Duodenal mucosa (tissue), 2 donors: Measurements from ENCODE around the gene ACTN2.
A peak's percentile ranks its signal among the peaks of the same experiment; 100 is the strongest.
"Not testable (repeated sequence)": the region's sequence is repeated elsewhere in the genome, so short reads cannot be mapped to it uniquely, and the experiment has no call there.

Experiments used
- H3K27ac ChIP-seq: one replicate; pipeline ENCODE4 v1.7.0; 2013; ENCODE audit warnings: low read depth, low read length
- H3K27me3 ChIP-seq, 2 donors: one replicate each; pipeline ENCODE4 v1.7.0; 2013; ENCODE audit warnings: low read length in 2 of 2, control low read depth in 1 of 2; ENCODE audit not compliant: insufficient read depth in 2 of 2, control insufficient read depth in 1 of 2
- H3K36me3 ChIP-seq, 2 donors: one replicate each; pipeline ENCODE4 v1.7.0; 2013; ENCODE audit warnings: low read length in 2 of 2, control low read depth in 1 of 2; ENCODE audit not compliant: insufficient read depth in 2 of 2, control insufficient read depth in 1 of 2
- H3K4me1 ChIP-seq, 2 donors: one replicate each; pipeline ENCODE4 v1.7.0; 2013; ENCODE audit warnings: low read length in 2 of 2, control low read depth in 1 of 2; ENCODE audit not compliant: insufficient read depth in 2 of 2, control insufficient read depth in 1 of 2
- H3K4me3 ChIP-seq, 2 donors: one replicate each; pipeline ENCODE4 v1.7.0; 2013; ENCODE audit warnings: low read length in 2 of 2, low read depth in 1 of 2
- H3K9ac ChIP-seq, 2 donors: one replicate each; pipeline ENCODE4 v1.7.0; 2013; ENCODE audit warnings: low read length in 2 of 2, low read depth in 1 of 2
- H3K9me3 ChIP-seq, 2 donors: one replicate each; pipeline ENCODE4 v1.7.0; 2013; ENCODE audit warnings: low read length in 2 of 2, control low read depth in 1 of 2; ENCODE audit not compliant: control insufficient read depth in 1 of 2

Gene ACTN2

GRCh38 chr1:236668909-236669308, 17.4 kb upstream of the ACTN2 start:
- H3K4me1 ChIP-seq, H3K27me3 ChIP-seq, H3K9ac ChIP-seq, H3K4me3 ChIP-seq, H3K9me3 ChIP-seq, H3K36me3 ChIP-seq, H3K27ac ChIP-seq: not testable (repeated sequence)

- Histone ChIP-seq H3K36me3 (no peaks in the 10 kb centered on the region), H3K27ac (no peak overlapping the region), H3K27me3 (no peaks in the 10 kb centered on the region), H3K4me3 (no peak overlapping the region), H3K9ac (no peak overlapping the region), H3K9me3 (no peaks in the 10 kb centered on the region), H3K4me1 (no peaks in the 10 kb centered on the region)
Measured at GRCh38 chr1:236670060-236670459, 16.2 kb upstream of the ACTN2 start.

DNA sequence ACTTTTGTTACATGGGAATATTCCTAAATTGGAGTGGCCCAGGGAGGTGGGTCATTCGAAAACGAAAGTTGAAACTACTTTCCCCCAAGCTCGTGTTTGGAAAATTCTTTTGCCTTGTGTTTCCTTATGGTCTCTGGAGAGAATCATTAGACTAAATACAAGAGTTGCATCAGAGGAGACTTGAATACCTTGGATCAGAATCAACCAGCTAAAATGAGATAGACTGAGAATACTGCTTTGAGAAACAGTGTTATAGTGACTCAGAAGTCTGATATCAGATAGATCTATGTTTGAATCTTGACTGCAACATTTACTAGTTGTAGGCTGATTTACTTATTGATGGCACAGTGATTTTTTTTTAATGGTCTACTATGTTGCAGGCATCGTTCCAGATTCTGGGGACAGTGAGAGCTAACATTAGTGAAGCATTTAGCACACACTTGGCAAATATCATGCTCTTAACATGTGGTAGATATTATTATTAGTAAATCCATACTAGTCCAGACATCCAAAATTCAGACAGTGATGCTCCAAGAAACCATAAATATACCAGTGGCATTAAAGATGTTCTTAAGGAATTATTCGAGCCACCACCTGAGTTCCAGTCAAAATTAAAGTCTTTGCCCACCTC, 12.9 kb upstream of the ACTN2 start:
- no peak overlapping the region for H3K27ac ChIP-seq
- H3K9ac ChIP-seq, result no peak overlapping the region
- no peaks in the 10 kb centered on the region for H3K36me3 ChIP-seq
- no peaks in the 10 kb centered on the region for H3K27me3 ChIP-seq
- no peaks in the 10 kb centered on the region for H3K9me3 ChIP-seq
- no peak overlapping the region for H3K4me3 ChIP-seq
- H3K4me1 ChIP-seq, result no peaks in the 10 kb centered on the region

DNA sequence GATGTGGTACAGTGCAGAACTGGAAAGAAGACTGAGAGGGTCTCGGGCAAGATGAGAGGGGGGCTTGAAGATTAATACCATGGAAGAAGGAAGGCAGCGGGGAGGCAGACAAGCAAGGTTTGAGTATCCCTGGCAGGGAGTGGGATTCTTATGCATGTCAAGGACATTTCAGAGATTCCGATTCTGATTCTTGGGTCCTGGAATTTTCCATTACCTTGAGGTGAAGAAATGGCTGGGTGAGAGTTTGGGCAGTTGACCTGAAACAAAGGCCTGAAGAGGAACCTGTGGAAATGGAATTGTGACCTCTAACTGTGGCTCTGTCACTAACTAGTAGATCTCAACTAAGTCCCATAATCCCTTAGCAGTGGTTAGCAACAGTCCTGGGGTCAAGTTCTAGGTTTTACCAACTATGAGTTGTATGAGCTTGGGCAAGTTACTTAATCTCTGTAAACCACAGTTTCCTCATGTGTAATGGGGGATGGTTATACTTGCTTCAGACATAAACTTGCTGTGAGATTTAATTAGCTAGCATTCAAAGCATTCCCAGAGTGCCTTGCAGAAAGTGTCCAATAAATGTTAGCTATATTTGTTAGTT, 8.6 kb upstream of the ACTN2 start:
- Histone ChIP-seq H3K4me1 (no peaks in the 10 kb centered on the region), H3K9ac (no peak overlapping the region), H3K27ac (no peak overlapping the region), H3K27me3 (no peaks in the 10 kb centered on the region), H3K4me3 (no peak overlapping the region), H3K9me3 (no peaks in the 10 kb centered on the region), H3K36me3 (no peaks in the 10 kb centered on the region)

DNA sequence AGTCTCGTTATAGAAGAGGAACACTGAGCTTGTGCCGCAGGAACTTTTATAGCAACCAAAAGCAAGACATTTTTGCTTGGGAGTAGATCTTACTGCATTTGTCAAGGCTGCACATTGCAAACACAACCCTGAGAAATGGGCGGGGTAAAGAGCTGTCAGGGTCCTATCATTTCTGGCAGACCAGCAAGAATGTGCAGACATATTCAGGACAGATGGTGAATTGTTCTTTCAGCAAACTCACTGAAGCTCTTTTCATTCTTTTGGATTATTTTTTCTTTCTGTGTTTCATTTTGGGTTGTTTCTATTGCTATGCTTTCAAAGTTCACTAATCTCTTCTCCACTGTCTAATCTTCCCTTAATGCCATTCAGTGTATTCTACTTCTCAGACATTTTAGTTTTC, 5.1 kb upstream of the ACTN2 start:
- H3K9me3 ChIP-seq, result no peaks in the 10 kb centered on the region
- H3K4me1 ChIP-seq, result no peaks in the 10 kb centered on the region

GRCh38 chr1:236685205-236685916, 938 bp upstream of the ACTN2 start:
- no peak overlapping the region for H3K27ac ChIP-seq
- no peaks in the 10 kb centered on the region for H3K36me3 ChIP-seq
- H3K9ac ChIP-seq, result no peak overlapping the region
- no peaks in the 10 kb centered on the region for H3K9me3 ChIP-seq
- peaks cover 15 to 20% of the 10 kb centered on the region in 2 donors for H3K27me3 ChIP-seq
- H3K4me3 ChIP-seq, result no peak overlapping the region
- H3K4me1 ChIP-seq, result peaks cover 5 to 8% of the 10 kb centered on the region in 2 donors

More for the DNA sequence above, 5.1 kb upstream of the ACTN2 start:
- no peaks in the 10 kb centered on the region for H3K36me3 ChIP-seq
- no peak overlapping the region for H3K27ac ChIP-seq
- no peaks in the 10 kb centered on the region for H3K27me3 ChIP-seq
- H3K9ac ChIP-seq, result no peak overlapping the region
- H3K4me3 ChIP-seq, result no peak overlapping the region

DNA sequence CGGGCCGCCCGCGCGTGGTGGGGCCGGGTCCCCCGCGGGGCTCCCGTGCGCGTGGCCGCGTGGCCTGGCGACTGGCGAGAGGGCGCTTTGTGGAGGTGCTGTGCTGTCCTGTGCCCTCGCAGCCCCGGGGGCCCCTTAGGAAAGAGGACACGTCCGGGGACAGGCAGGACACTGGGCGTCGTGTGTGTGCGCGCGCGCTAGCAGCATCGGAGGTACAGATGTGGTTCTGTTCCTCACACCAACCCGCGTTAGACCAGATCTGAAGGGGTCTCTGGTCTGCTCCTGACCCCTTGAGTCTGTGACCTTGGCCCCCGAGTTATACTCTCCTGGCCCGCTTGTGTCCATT, 489 bp downstream of the ACTN2 start:
- H3K9ac ChIP-seq, result no peak overlapping the region
- H3K27me3 ChIP-seq, result peaks cover 15 to 20% of the 10 kb centered on the region in 2 donors
- no peak overlapping the region for H3K27ac ChIP-seq
- H3K4me1 ChIP-seq, result peaks cover 5 to 8% of the 10 kb centered on the region in 2 donors
- peak overlapping the region; percentile 46 to 54 for H3K4me3 ChIP-seq
- no peaks in the 10 kb centered on the region for H3K9me3 ChIP-seq
- no peaks in the 10 kb centered on the region for H3K36me3 ChIP-seq

DNA sequence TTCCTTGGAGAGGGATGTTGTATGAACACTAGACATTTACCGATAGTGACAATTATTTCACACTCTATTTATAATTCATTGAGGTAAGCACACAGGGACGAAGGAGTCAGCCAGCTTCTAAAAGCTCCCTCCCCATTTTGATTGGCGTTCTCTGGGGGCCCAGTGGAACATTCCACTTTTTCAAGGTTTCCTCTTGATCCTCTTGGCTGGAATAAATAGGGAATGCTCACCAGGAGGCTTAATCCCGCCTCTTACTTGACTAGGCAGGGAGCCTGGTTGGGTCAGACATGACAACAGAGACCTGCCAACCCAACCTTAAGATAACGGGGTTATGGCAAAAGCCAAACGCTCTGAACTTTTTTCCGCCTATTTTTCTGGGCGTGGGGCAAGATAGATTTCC, 974 bp downstream of the ACTN2 start:
- H3K9ac ChIP-seq, result no peak overlapping the region
- H3K9me3 ChIP-seq, result no peaks in the 10 kb centered on the region
- no peaks in the 10 kb centered on the region for H3K36me3 ChIP-seq
- H3K4me1 ChIP-seq, result peaks cover 5 to 8% of the 10 kb centered on the region in 2 donors
- peak overlapping the region; percentile 46 to 54 for H3K4me3 ChIP-seq
- peaks cover 15 to 20% of the 10 kb centered on the region in 2 donors for H3K27me3 ChIP-seq
- H3K27ac ChIP-seq, result no peak overlapping the region

- H3K4me1 ChIP-seq, result peaks cover 5 to 8% of the 10 kb centered on the region in 2 donors
- no peaks in the 10 kb centered on the region for H3K9me3 ChIP-seq
- H3K4me3 ChIP-seq, result no peak overlapping the region
- H3K36me3 ChIP-seq, result no peaks in the 10 kb centered on the region
- H3K27me3 ChIP-seq, result peaks cover 19 to 20% of the 10 kb centered on the region in 2 donors
- H3K9ac ChIP-seq, result no peak overlapping the region
- H3K27ac ChIP-seq, result no peak overlapping the region
Measured at GRCh38 chr1:236688705-236689104, 2.4 kb downstream of the ACTN2 start.

GRCh38 chr1:236689713-236690569, 3.6 kb downstream of the ACTN2 start:
- H3K27ac ChIP-seq, result no peak overlapping the region
- peaks cover 5 to 8% of the 10 kb centered on the region in 2 donors for H3K4me1 ChIP-seq
- no peak overlapping the region for H3K4me3 ChIP-seq
- no peaks in the 10 kb centered on the region for H3K9me3 ChIP-seq
- H3K36me3 ChIP-seq, result no peaks in the 10 kb centered on the region
- H3K27me3 ChIP-seq, result peaks cover 19 to 20% of the 10 kb centered on the region in 2 donors
- H3K9ac ChIP-seq, result no peak overlapping the region
